GM21515 (cell line): Measurements from ENCODE around the gene PARM1.
A peak's percentile ranks its signal among the peaks of the same experiment; 100 is the strongest.

ENCODE experiments used
- ATAC-seq: cut with Tn5 transposase; IDR thresholded peaks from one replicate; pipeline ENCODE4 v1.9.1; 2021; ENCODE audit not compliant: unreplicated experiment

Gene PARM1

DNA sequence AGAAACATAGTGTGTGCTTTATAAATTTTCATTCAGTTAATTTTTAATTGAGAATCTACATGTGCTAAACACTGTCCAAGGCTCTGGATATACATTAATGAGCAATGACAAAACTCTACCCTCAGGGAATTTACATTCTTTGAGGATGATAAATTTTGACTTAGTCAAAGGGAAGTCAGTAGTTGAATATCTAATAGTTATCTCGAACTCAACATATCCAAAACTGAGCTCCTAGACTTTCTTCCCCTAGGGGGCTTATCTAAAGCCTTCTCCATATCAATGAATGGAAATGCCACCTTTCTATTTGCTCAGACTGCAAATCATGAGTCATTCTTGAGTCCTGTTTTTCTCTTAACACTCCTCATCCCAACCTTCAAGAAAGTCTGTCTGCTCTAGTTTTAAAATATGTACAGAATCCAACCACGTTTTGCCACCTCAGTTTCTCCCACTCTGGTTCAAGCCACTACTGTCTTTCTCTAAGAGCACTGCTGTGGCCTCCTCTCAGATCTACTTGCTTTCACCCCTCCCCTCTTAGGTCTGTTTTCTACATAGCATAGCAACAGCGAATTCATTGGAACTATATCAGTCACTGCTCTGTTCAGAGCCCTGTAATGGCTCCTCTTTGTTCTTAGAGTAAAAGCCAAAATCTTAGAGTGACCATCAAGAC is 9.5 kb downstream of the PARM1 start:
- no peak for ATAC-seq

- no peak for ATAC-seq
These were observed 10.0 kb downstream of the PARM1 start for GRCh38 chr4:74942918-74943253.

DNA sequence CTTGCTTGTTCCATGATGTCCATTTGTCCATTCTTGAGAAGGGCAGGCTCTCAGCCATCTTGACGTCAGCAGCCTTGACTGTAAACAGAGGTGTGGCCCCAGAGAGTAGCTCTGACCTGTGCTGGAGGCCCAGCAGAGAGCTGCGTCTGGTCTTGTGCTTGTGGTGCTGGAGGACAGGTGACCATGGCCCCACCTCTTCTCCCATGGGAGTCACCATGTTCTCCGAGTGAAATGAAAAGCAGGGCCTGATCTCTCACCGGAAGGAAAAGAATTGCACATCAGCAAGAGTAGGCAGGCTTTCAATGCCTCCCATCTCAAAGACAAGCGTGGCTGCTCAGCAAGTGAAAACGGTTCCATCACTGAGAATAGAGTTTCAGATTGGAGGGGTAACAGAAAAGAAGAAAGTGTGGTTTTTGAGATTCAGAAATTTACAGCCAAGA is 11.5 kb downstream of the PARM1 start:
- ATAC-seq: no peak

- ATAC-seq: no peak
These were observed 13.3 kb downstream of the PARM1 start for GRCh38 chr4:74946196-74946595.

GRCh38 chr4:74947798-74948197 is 14.9 kb downstream of the PARM1 start:
- ATAC-seq: no peak

DNA sequence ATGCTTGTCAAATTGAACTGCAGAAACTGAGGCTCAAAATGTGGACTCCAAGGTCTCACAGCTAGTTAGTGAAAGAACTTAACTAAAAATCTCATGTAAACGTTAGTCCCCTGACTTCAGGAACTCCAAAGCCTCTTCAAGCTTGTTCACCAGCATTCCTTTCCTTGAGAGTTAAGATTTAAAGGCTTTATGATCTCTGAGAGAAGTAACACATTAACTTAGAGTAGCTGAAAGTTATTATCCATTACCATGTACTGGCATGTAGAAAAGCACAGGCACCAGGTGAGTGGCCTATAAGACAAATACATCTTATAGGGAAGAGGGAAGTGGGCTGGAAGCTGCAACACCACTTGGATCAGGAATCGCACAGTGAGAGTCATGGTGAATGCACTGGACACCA is 15.3 kb downstream of the PARM1 start:
- no peak for ATAC-seq

DNA sequence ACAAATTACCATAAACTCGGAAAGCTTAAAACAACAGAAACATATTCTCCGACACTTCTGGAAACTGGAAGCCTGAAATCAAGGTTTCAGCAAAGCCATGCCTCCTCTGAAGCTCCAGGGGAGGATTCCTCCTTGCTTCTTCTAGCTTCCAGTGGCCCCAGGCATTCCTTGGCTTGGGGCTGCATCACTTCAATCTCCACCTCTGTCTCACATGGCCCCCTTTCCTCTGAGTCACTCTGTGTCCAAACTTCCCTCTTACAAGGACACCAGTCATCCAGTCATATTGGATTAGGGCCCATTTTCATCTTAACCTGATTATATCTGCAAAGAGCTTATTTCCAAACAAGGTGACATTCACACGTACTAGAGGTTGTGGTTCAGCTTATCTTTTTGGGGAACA is 17.3 kb downstream of the PARM1 start:
- no peak for ATAC-seq

DNA sequence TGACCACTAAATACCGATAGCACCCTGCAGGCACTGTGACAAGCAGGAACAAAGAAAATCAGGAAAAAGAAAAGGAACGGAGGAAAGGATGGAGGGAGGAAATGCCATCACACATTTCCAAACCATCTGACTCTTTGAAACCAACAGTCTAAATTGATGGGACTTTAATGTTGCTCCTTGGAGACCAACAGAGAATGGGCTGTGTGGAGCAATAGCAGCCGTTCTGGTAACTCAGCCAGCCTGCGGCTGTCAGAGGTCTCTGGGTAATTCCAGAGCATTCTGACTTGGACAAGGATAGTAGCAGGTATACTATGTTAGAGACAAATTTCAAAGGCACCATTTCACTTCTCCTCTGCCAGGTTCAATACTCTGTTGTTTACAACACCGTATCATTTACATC is 18.0 kb downstream of the PARM1 start:
- no peak for ATAC-seq

GRCh38 chr4:74953647-74954046 is 20.7 kb downstream of the PARM1 start:
- ATAC-seq: no peak

DNA sequence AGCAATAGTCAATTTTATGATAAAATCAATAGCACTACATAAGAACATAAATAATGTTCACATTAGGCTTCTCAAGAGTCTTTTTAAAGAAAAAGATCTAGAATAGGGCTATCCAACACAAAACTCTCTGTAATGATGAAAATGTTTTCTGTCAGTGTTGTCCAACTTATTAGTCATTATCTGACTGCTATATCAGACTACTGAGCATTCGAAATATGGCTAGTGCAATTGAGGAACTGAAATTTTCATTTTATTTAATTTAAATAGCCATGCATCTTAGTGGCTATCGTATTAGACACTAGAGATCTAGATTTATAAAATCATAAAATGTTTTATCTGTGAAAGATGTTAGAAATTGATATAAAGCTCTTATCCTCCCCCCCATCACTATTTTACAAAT is 26.0 kb downstream of the PARM1 start:
- no peak for ATAC-seq

- ATAC-seq: no peak
These were observed 28.3 kb downstream of the PARM1 start for GRCh38 chr4:74961230-74961629.

- no peak for ATAC-seq
These were observed 29.7 kb downstream of the PARM1 start for GRCh38 chr4:74962584-74962983.

GRCh38 chr4:74964311-74964710 is 31.4 kb downstream of the PARM1 start:
- ATAC-seq: no peak

GRCh38 chr4:74967324-74967723 is 34.4 kb downstream of the PARM1 start:
- no peak for ATAC-seq

GRCh38 chr4:74968456-74969164 is 35.7 kb downstream of the PARM1 start:
- peak; percentile 58 for ATAC-seq

DNA sequence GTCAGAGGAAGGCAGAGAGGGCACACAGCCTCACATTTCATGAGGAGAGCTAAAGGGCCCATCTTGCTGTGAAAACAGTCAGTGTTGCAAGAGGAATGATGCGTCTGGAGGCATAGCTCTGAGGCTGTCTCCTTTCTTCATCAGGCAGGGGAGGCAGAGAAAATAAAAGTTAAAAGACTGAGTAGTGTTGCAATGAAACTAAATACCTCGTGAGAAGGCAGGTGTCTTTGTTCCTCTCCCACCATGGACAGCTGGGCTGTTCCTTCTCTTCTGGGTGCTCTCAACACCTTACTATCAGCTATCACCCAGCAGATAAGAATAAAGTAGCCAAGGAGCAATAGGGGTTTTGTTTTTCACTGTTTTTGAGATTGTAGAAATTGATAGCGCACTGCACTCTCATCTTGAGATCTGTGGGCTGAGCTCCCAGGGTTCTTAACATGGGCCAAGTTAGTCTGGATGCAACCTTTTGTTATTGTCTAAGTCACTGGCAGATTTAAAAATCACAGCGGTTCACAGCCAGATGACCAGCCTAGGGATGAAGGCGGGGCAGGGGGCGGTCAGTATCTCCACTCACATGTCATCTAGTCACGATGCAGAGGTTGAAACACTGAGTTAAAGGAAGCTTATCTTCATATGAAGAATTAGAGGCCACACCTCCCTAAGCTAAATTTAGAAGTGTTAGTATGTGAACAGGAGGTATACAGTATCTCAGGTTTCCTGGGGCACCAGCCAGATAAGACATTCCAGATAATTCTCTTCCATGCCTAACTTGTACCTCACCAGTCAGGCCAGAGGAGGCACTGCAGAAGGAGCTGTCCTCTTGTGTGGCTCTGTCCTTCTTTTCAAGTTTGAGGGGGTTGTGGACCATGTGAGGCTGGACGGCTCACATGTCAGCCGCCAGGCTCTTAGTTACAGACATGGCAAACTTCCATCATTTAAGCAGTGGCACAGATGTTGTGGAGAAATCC is 36.9 kb downstream of the PARM1 start:
- no peak for ATAC-seq

- ATAC-seq: no peak
These were observed 37.7 kb downstream of the PARM1 start for GRCh38 chr4:74970577-74970976.

- no peak for ATAC-seq
These were observed 38.9 kb downstream of the PARM1 start for GRCh38 chr4:74971862-74972261.

GRCh38 chr4:74975082-74975481 is 42.2 kb downstream of the PARM1 start:
- ATAC-seq: no peak

DNA sequence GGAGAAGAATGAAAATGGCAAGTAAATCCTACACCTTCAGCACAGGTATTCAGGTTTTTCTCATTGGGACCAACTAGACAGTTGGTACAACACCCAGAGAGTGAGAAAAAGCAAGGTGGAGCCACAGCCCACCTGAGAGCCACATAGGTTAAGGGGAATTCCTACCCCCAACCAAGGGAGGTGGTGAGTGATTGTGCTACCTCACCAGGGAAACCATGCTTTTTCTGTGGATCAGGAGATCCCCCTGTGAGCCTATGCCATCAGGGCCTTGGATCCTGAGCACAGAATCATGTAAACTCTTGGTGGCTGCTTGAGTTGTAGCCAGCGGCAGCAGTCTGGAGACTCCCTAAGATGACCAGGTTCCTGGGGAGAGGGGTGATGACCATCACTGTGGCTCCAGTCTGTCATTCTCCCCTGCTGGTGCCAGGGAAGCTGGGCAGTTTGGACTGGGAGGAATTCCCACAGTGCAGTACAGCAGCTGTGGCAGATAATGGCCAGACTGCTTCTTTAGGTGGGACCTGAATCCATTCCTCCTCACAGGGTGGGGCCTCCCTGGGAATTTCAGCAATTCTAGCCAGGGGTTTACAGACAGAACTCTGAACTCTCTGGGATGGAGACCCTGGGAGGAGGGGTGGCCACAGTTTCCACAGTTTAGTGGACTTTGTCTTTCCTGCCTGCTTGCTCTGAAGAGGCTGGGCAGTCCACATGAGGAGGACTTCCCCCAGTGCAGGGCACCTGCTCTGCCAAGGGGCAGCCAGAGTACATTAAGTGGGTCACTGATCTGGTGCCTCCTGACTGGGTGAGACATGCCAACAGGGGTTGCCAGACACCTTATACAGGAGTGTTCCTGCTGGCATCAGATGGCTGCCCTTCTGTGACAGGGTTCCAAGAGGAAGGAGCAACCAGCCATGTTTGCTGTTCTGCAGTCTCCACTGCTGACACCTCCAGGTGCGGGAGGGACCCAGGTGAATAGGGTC is 43.2 kb downstream of the PARM1 start:
- ATAC-seq: no peak
